Colonic mucosa (tissue), 4 donors: ENCODE measurements around the gene PKNOX2. TPM values are rescaled to one million over a fixed set of nuclear protein-coding genes. Genes with fewer than 3 reads are reported as not detected.

Experiments
- DNase-seq: peaks from one replicate; pipeline ENCODE4 v3.0.0-alpha.2; 2020
- H3K27ac ChIP-seq: fragments of 200-600 bp; one replicate; pipeline ENCODE4 v1.8.0; 2021
- H3K27me3 ChIP-seq: fragments of 200-600 bp; one replicate; pipeline ENCODE4 v1.8.0; 2021
- H3K36me3 ChIP-seq: fragments of 200-600 bp; one replicate; pipeline ENCODE4 v1.8.0; 2021
- H3K4me1 ChIP-seq: fragments of 200-600 bp; one replicate; pipeline ENCODE4 v1.8.0; 2021; ENCODE audit warnings: mild to moderate bottlenecking
- H3K4me3 ChIP-seq: fragments of 200-600 bp; one replicate; pipeline ENCODE4 v1.8.0; 2021
- H3K9ac ChIP-seq, 2 donors: one replicate each; pipeline ENCODE4 v1.7.0; 2013; ENCODE audit warnings: control low read depth in 2 of 2, low read depth in 2 of 2, low read length in 2 of 2
- H3K9me3 ChIP-seq: fragments of 200-600 bp; one replicate; pipeline ENCODE4 v1.8.0; 2021
- intact Hi-C: fragments of 100-400 bp; cut with DNase I; formaldehyde crosslinking; loops from one replicate; pipeline ENCODE4 v1.14.1; 2022
- total RNA-seq, 2 donors: library from RNA; stranded (reverse); fragmentation: NEBNext Ultra II Directional in 1 of 2; extraction: Animal tissue kit (Norgen Biotek cat#: 25700) in 1 of 2; gene quantifications; one replicate each; pipeline ENCODE4 v1.2.1, GENCODE V29; 2021
- TF ChIP-seq, protein P1 (sequence below): fragments of 200-600 bp; IDR thresholded peaks from one replicate; pipeline ENCODE4 v1.8.0; 2022; ENCODE audit warnings: antibody characterized with exemption, mild to moderate bottlenecking
- donor health status: healthy.
- donor health status: DM: no; HTN: no; CAD: no.
- donor health status: DM: no; HTN: no; CAD: no.

PKNOX2 gene
- total RNA-seq, 2 donors from 2014 or later = 0.52 to 1.3 TPM

GRCh38 chr11:125211948-125212340 is 47.4 kb downstream of the PKNOX2 start:
- no peaks in the 10 kb centered on the region for H3K4me1 ChIP-seq
- no peaks in the 10 kb centered on the region for H3K9me3 ChIP-seq
- TF ChIP-seq, protein P1, sequence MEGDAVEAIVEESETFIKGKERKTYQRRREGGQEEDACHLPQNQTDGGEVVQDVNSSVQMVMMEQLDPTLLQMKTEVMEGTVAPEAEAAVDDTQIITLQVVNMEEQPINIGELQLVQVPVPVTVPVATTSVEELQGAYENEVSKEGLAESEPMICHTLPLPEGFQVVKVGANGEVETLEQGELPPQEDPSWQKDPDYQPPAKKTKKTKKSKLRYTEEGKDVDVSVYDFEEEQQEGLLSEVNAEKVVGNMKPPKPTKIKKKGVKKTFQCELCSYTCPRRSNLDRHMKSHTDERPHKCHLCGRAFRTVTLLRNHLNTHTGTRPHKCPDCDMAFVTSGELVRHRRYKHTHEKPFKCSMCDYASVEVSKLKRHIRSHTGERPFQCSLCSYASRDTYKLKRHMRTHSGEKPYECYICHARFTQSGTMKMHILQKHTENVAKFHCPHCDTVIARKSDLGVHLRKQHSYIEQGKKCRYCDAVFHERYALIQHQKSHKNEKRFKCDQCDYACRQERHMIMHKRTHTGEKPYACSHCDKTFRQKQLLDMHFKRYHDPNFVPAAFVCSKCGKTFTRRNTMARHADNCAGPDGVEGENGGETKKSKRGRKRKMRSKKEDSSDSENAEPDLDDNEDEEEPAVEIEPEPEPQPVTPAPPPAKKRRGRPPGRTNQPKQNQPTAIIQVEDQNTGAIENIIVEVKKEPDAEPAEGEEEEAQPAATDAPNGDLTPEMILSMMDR = no peak
- no peak overlapping the region for H3K27ac ChIP-seq
- no peaks in the 10 kb centered on the region for H3K36me3 ChIP-seq
- H3K4me3 ChIP-seq = no peak overlapping the region
- H3K27me3 ChIP-seq = no peaks in the 10 kb centered on the region
- intact Hi-C loops = no loop called here
- DNase-seq = no peak
- H3K9ac ChIP-seq = no peak overlapping the region

DNA sequence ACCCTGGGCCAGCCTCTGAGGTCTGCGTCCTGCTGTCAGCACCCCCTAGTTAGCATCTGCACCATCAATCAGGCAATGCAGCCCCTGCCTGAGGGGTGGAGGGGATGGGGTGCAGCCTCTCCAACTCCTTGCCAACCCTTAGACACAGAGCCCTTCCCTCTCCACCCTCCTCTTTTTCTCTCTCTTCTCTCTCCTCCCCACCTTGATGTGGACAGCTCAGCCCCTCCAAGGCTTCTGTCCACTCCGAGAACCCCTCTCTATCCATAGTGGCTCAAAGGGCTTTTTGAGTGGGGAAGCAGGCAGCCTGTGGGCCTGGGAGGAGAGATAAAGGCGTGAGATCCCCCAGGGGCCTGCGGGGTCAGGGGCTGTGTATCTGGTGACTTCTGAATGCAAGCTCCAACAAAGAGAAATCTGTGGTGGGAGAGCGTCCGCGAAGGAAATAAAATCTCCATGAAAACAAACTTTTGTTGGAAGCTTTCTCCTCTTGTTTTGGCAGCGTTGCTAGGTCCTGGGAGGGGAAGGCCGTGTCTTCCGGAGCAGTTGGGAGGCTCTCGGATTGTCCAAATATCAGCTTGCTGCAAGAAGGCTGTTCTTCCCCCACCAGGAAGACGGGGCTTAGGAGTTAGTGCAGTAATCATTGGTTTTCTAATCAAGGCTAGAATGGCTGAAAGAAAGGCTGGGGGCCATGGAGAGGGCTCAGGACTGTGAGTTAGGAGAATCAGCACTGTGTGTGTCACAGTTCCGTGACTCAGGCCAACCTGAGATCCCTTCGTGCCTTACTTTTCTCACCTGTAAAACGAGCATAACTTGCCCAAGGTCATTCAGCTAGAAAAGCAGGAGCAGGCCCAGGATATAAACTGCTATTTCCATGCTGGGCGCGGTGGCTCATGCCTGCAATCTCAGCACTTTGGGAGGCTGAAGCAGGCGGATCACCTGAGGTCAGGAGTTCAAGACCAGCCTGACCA is 50.3 kb downstream of the PKNOX2 start:
- intact Hi-C loops = no loop called here
- H3K4me3 ChIP-seq = no peak overlapping the region
- TF ChIP-seq, protein P1 = no peak
- no peak overlapping the region for H3K9ac ChIP-seq
- no peaks in the 10 kb centered on the region for H3K4me1 ChIP-seq
- H3K27me3 ChIP-seq = no peaks in the 10 kb centered on the region
- no peaks in the 10 kb centered on the region for H3K36me3 ChIP-seq
- H3K9me3 ChIP-seq = no peaks in the 10 kb centered on the region
- DNase-seq = no peak
- H3K27ac ChIP-seq = peak overlapping the region; percentile 36

GRCh38 chr11:125215976-125216375 is 51.4 kb downstream of the PKNOX2 start:
- Histone ChIP-seq H3K27ac (no peak overlapping the region), H3K9me3 (no peaks in the 10 kb centered on the region), H3K9ac (no peak overlapping the region), H3K36me3 (no peaks in the 10 kb centered on the region), H3K27me3 (no peaks in the 10 kb centered on the region), H3K4me1 (no peaks in the 10 kb centered on the region), H3K4me3 (no peak overlapping the region)
- TF ChIP-seq, protein P1 = no peak
- intact Hi-C loops = no loop called here
- DNase-seq = no peak

- Histone ChIP-seq H3K9me3 (no peaks in the 10 kb centered on the region), H3K36me3 (no peaks in the 10 kb centered on the region), H3K4me1 (no peaks in the 10 kb centered on the region), H3K27me3 (no peaks in the 10 kb centered on the region), H3K9ac (no peak overlapping the region), H3K27ac (no peak overlapping the region), H3K4me3 (no peak overlapping the region)
- intact Hi-C loops = no loop called here
- no peak for DNase-seq
- TF ChIP-seq, protein P1 = no peak
These were observed 53.8 kb downstream of the PKNOX2 start for GRCh38 chr11:125218336-125218735.

DNA sequence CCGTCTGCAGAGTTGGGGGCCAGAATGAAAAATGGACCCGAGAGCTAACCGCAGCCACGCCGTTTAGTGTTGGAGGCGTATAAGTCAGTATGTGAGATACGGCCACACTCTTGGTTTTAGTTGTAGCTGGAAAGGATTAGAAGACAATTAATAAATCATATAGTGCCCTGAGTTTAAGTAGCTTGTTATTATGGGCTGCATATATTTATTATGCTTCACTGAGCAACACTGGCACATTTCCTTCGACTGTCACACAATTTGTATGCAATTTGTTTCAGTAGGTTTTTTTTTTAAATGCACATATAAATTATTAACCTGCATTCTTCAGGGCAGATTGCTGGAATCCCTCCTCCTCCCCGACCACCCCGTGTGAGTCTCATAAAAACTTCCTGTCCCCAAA is 56.9 kb downstream of the PKNOX2 start:
- TF ChIP-seq, protein P1 = no peak
- intact Hi-C loops = no loop called here

More for the DNA sequence above, 56.9 kb downstream of the PKNOX2 start:
- Histone ChIP-seq H3K4me3 (no peak overlapping the region), H3K9ac (no peak overlapping the region), H3K9me3 (no peaks in the 10 kb centered on the region), H3K27ac (no peak overlapping the region), H3K4me1 (no peaks in the 10 kb centered on the region), H3K36me3 (no peaks in the 10 kb centered on the region), H3K27me3 (no peaks in the 10 kb centered on the region)
- no peak for DNase-seq
